GM18511 (cell line): ENCODE results near the gene PIK3CB.
"Not testable (repeated sequence)": the region's sequence is repeated elsewhere in the genome, so short reads cannot be mapped to it uniquely, and the experiment has no call there.

Experiments
- ATAC-seq: cut with Tn5 transposase; IDR thresholded peaks from one replicate; pipeline ENCODE4 v1.9.1; 2021; ENCODE audit warnings: mild to moderate bottlenecking, moderate library complexity; ENCODE audit not compliant: unreplicated experiment

Gene PIK3CB

DNA sequence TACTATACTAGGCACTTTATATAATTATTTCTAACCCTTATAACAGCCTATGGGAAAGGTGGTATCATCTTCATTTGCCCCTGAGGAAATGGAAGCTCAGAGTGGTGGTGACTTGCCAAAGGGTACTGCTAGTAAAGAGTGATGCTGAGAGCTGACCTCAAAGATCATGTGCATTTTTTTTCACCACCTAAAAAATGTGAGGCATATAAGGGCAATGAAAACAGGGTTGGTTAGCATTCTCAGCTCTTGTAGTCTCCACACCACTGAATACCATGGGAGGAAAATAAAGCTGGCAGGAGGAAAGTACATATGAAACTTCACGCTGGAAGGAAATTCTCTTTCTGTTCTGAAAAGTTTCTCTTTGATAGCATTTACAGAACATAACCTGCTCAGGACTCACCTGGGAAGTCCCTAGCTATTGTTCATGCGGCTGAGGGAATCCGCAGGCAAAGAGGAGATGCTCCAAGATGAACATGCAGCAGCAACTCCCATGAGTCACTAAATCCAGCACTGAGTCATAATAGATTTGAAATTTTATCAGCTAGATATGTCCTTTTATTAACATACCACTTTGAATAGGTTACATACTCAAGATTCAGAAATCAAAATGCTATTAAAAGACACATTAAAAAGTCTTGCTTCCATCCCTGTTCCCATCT, 208.9 kb downstream of the PIK3CB start:
- no peak for ATAC-seq

DNA sequence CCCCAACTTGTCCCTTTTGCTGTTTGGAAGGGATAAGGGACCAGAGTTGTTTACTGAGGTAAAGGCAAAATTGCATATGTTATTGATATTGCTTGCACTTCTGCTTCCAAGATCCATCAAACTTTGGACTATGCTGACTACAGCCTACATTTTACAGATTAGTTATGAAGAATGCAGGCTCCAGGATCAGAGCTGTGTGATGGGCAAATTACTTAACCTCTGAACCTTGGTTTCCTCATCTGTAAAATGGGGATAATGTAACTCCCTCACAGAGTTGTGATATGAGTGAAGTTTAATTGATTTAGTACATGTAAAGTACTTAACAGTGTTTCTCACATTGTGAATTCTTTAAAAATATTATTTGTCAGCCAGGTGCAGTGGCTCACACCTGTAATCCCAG, 210.2 kb downstream of the PIK3CB start:
- no peak for ATAC-seq

DNA sequence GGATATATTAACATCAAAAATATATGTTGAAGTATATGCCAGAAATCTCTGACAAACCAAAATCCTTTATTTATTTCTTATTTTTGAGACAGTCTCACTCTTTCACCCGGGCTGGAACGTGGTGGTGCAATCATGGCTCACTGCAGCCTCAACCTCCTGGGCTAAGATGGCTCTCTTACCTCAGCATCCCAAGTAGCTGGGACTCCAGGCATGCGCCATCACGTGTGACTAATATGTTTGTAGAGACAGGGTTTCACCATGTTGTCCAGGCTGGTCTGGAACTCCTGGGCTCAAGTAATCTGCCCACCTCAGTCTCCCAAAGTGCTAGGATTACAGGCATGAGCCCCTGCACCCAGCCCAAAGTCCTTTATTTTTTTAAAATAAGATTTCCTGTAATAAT, 214.3 kb downstream of the PIK3CB start:
- ATAC-seq = no peak

DNA sequence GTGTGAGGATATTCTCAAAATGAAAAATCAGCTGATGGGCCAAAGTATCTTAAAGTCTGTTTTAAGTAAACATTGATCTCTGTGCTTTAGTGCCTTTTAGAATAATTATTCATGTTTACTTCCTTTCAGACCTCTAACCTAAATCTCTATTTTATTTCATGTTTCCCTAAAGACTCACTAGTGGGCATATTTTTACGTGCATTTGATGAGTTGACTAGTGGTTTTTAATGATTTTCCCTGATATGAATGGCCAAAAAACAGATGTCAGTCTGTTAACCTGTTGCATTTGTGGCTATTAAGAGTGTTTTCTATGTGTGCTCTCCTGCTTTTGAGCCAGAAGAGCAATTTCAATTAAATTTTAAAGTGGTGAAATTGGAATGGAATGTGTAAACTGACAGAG, 219.3 kb downstream of the PIK3CB start:
- no peak for ATAC-seq

DNA sequence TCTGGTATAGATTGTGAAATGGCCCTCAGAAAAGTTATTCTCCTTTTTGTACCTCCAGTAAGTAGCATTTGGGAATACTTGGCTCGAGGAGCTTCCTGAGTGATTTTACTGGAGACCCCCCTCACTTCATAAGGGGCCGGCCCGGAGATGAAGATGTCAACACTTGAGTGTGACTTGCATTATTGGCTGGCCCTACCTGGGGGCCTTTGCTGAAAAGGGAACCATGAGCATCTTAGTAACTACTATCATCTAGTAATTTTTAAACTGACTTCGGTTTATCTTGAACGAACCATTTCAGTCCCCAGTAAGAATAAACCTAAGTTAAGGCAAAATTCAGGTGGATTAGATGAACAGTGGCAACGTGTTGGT, 224.8 kb downstream of the PIK3CB start:
- ATAC-seq = no peak

DNA sequence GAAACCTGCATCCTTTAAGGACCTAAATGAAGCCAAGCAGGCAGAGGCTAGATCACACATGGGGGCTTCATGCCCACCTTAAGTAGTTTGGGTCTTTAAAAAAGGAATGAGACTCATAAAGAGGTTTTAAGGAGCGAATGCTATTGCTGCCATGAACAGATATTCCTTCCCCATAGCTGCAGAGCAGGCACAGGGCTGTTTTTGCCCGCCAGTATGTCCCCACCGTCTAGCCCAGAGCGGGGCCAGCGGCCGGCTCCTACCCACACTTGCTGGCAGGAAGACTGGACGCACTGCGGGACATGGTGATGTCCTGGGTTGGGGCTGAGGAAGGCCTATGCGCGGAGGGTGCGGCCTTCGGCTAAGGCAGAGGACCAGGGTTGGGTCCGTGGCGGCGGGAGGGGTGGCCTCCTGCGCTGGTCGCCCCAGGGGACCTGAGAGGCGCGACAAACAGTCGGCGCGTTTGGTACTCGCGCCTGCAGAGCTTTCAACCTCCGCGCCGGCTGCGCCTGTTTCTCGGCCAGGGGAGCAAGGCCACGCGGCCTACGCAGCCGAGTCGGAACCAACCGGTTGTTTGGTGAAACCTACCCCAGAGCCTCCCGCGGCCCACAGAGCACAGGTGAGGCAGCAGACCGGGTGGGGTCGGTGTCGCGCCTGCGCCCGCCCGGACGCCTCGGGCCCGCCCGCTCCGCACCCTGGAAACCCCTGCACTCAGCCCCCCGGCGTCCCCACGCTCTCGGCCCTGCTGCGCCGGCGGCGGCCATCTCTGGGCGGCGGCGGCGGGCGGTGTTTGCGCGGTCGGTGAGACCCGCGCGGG, 226.2 kb downstream of the PIK3CB start, which contains the start of gene FAIM:
FAIM (plus strand) TSS at position 450 of the 814 bp plus-strand sequence. CDS start 10,956 bp downstream, outside the sequence.
- peak; percentile 81 for ATAC-seq

DNA sequence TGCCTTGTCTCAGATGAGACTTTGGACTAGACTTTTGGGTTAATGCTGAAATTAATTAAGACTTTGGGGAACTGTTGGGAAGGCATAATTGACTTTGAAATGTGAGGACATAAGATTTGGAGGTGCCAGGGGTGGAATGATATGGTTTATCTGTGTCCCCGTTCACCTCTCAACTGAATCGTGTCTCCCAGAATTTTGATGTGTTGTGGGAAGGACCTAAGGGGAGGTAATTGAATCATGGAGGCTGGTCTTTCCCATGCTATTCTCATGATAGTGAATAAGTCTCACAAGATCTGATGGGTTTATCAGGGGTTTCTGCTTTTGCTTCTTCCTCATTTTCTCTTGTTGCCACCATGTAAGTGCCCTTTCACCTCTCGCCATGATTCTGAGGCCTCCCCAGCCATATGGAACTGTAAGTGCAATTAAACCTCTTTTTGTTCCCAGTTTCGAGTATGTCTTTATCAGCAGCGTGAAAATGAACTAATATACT, 230.6 kb downstream of the PIK3CB start:
- ATAC-seq = not testable (repeated sequence)
